DND-41 (cell line): ENCODE measurements around the gene ID1.

Source experiments
- ATAC-seq: fragments of 200-7000 bp; cut with Tn5 transposase; 3 replicates; pipeline ENCODE4 v1.9.1; 2021; ENCODE audit warnings: low read depth; ENCODE audit not compliant: insufficient read depth
- DNase-seq: peaks from one replicate; pipeline ENCODE4 v3.0.0-alpha.2; 2020
- H2AFZ ChIP-seq: 2 replicates; pipeline ENCODE4 v1.6.0; 2012; ENCODE audit warnings: low read depth, low read length
- H3K27ac ChIP-seq: 2 replicates; pipeline ENCODE4 v1.5.1; 2012; ENCODE audit warnings: low read length, inconsistent platforms
- H3K27me3 ChIP-seq: fragments of 200-600 bp; sonication (generic); 2 replicates; pipeline ENCODE4 v1.6.0; 2012; ENCODE audit warnings: low read length, mild to moderate bottlenecking, inconsistent platforms; ENCODE audit not compliant: insufficient read depth, poor library complexity
- H3K36me3 ChIP-seq: 2 replicates; pipeline ENCODE4 v1.5.1; 2012; ENCODE audit warnings: low read length, inconsistent platforms; ENCODE audit not compliant: insufficient read depth
- H3K4me1 ChIP-seq: 2 replicates; pipeline ENCODE4 v1.5.1; 2012; ENCODE audit warnings: mild to moderate bottlenecking, low read length; ENCODE audit not compliant: insufficient read depth
- H3K4me2 ChIP-seq: 2 replicates; pipeline ENCODE4 v1.6.0; 2012; ENCODE audit warnings: mild to moderate bottlenecking, moderate library complexity, low read length, inconsistent platforms; ENCODE audit not compliant: insufficient read depth
- H3K4me3 ChIP-seq, 2 experiments: fragments of 200-600 bp in 1 of 2; shearing (Covaris generic) in 1 of 2; 2 replicates each; pipeline ENCODE4 v1.5.1; 2012 to 2016; ENCODE audit warnings: inconsistent platforms in 2 of 2, low read length in 2 of 2, mild to moderate bottlenecking in 2 of 2, low read depth in 1 of 2, moderate library complexity in 1 of 2
- H3K79me2 ChIP-seq: 2 replicates; pipeline ENCODE4 v1.6.0; 2012; ENCODE audit warnings: low read length, inconsistent platforms; ENCODE audit not compliant: insufficient read depth
- H3K9ac ChIP-seq: 2 replicates; pipeline ENCODE4 v1.6.0; 2012; ENCODE audit warnings: low read depth, mild to moderate bottlenecking, inconsistent platforms, low read length, moderate library complexity
- H3K9me3 ChIP-seq: 2 replicates; pipeline ENCODE4 v1.5.1; 2012; ENCODE audit warnings: low read length, moderate library complexity, mild to moderate bottlenecking, inconsistent platforms; ENCODE audit not compliant: insufficient read depth, severe bottlenecking
- H4K20me1 ChIP-seq: 2 replicates; pipeline ENCODE4 v1.6.0; 2012; ENCODE audit warnings: low read length; ENCODE audit not compliant: insufficient read depth
- CTCF ChIP-seq: IDR thresholded peaks from 2 replicates; pipeline ENCODE4 v1.5.1; 2012; ENCODE audit warnings: borderline replicate concordance, low read length, moderate library complexity, mild to moderate bottlenecking; ENCODE audit not compliant: poor library complexity, severe bottlenecking; ENCODE audit errors: extremely low read depth
- EZH2 ChIP-seq: IDR thresholded peaks from 3 replicates; pipeline ENCODE4 v1.6.1; 2012; ENCODE audit warnings: borderline replicate concordance, low read depth, mild to moderate bottlenecking, moderate library complexity, low read length, inconsistent platforms; ENCODE audit not compliant: severe bottlenecking

ID1 gene

DNA sequence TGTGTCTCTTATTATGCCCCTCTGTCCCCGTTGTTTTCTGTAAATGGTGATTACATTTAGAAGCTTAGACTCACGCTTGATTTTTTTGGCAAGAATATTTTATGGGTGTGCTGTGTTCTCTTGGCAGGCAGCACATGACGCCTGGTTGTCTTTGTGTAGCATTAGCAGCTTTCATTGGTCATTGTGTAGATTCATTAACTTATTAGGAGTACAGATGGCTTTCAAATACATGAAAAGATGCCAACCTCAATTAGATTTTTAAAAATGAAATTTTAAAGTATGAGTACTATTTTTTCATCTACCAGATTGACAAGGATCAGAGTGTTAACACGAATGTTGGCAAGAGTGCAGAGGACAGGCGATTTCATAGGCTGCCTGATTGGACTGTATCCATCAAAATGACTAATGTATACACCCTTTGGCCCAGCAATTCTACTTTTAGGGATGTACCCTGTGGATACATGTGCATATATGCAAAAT is 47.9 kb downstream of the ID1 start:
- no peak for DNase-seq
- H3K4me3 ChIP-seq = no peak overlapping the region
- no peak overlapping the region for H3K9ac ChIP-seq
- TF ChIP-seq CTCF = no peak
- TF ChIP-seq EZH2 = no peak
- H3K4me1 ChIP-seq = no peaks in the 10 kb centered on the region
- H2AFZ ChIP-seq = no peak overlapping the region
- no peaks in the 10 kb centered on the region for H4K20me1 ChIP-seq
- H3K9me3 ChIP-seq = no peaks in the 10 kb centered on the region
- H3K27me3 ChIP-seq = no peaks in the 10 kb centered on the region
- no peaks in the 10 kb centered on the region for H3K79me2 ChIP-seq
- H3K36me3 ChIP-seq = no peaks in the 10 kb centered on the region
- H3K4me2 ChIP-seq = no peak overlapping the region
- ATAC-seq = no peak
- no peak overlapping the region for H3K27ac ChIP-seq

DNA sequence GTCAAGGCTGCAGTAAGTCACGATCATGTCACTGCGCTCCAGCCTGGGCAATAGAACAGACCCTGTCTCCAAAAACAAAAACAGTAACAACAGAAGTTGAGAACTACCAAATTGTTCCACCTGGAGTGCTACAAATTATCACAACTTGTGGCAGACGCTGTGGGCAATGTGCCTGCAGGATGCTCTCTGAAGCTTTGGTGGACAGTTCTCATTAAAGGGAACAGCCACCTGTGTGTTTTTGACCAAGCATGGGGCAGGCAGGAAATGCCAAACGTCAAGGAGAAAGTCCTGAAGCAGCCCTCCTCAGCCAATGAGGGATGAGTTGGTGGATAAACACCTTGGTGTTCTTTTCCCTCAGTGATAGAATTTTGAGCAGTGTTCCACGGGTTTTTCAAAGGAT is 48.5 kb downstream of the ID1 start:
- no peak overlapping the region for H3K4me2 ChIP-seq
- ATAC-seq = peak; percentile 32; the same call in 2 of the 3 replicates
- DNase-seq = no peak

DNA sequence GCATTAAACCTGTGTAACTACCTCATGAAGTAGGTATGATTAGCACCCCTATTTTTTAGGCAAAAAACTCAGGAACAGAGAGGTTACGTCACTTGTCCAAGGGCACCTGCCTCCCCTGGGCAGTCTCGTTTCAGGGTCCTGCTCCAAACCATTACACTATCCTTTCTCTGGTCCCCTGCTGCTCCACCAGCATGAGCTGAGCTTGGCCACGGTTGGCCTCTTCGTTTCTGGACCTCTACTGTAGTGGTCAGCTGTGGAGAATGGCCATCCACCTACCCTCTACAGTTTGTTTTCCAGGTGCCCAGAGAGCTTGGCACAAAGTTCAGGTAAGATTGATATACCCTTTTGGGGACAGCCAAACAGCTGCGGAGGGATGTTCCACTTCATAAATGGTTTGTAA is 49.4 kb downstream of the ID1 start:
- Histone ChIP-seq H3K9me3 (no peaks in the 10 kb centered on the region), H3K27ac (no peak overlapping the region), H3K79me2 (no peaks in the 10 kb centered on the region), H2AFZ (no peak overlapping the region), H3K4me3 (no peak overlapping the region), H3K36me3 (no peaks in the 10 kb centered on the region), H3K9ac (no peak overlapping the region), H3K27me3 (no peaks in the 10 kb centered on the region), H3K4me1 (no peaks in the 10 kb centered on the region), H4K20me1 (no peaks in the 10 kb centered on the region), H3K4me2 (no peak overlapping the region)
- DNase-seq (no peak), ATAC-seq (no peak)
- no peak for TF ChIP-seq CTCF
- TF ChIP-seq EZH2 = no peak

More for the DNA sequence above, 48.5 kb downstream of the ID1 start:
- no peak overlapping the region for H2AFZ ChIP-seq
- H3K27me3 ChIP-seq = no peaks in the 10 kb centered on the region
- TF ChIP-seq CTCF (no peak), EZH2 (no peak)
- no peaks in the 10 kb centered on the region for H3K79me2 ChIP-seq
- no peaks in the 10 kb centered on the region for H4K20me1 ChIP-seq
- H3K4me1 ChIP-seq = no peaks in the 10 kb centered on the region
- H3K36me3 ChIP-seq = no peaks in the 10 kb centered on the region
- no peak overlapping the region for H3K9ac ChIP-seq
- no peak overlapping the region for H3K27ac ChIP-seq
- H3K9me3 ChIP-seq = no peaks in the 10 kb centered on the region
- no peak overlapping the region for H3K4me3 ChIP-seq
